Endothelial cell of umbilical vein (primary cell): ENCODE results near the gene ALOX12. TPM values are rescaled to one million over a fixed set of nuclear protein-coding genes. Genes with fewer than 3 reads are reported as not detected.
A peak's percentile ranks its signal among the peaks of the same experiment; 100 is the strongest.

Experiments used
- BruUV-seq: library from RNA; stranded (reverse); fragments of 400-500 nt; replicated peaks from 2 replicates; lab custom pipeline; 2021; lab: Mats Ljungman, UMichigan
- CTCF ChIA-PET: fragments of 300-600, 350-600 bp; sonication (Branson Sonifier 250); formaldehyde crosslinking; loops from one replicate; lab custom pipeline; 2021; ENCODE audit warnings: antibody characterized with exemption, inconsistent platforms; lab: Charles Lee
- POLR2A ChIA-PET: fragments of 300-600, 350-600 bp; sonication (Branson Sonifier 250); formaldehyde crosslinking; loops from one replicate; lab custom pipeline; 2021; ENCODE audit warnings: antibody characterized with exemption, inconsistent platforms; lab: Charles Lee
- DNase-seq: peaks from one replicate; pipeline ENCODE4 v3.0.0-alpha.2; 2011; ENCODE audit warnings: low read depth, low spot score
- FAIRE-seq: peaks from 2 replicates; lab custom pipeline; 2011; peaks lifted over from hg19 to GRCh38; lab: Jason Lieb, UNC
- H2AFZ ChIP-seq: 2 replicates; pipeline ENCODE4 v1.6.0; 2012; ENCODE audit warnings: low read depth, low read length, control low read depth, inconsistent platforms
- H3K27ac ChIP-seq: 2 replicates; pipeline ENCODE4 v1.5.1; 2011; ENCODE audit warnings: low read depth, mild to moderate bottlenecking, control low read depth, low read length, moderate library complexity; ENCODE audit not compliant: insufficient read depth
- H3K27me3 ChIP-seq, 2 experiments: 2 replicates each; pipeline versions ENCODE4 v1.6.0 to v1.6.1; 2011; ENCODE audit warnings: low read length in 2 of 2, mixed read lengths in 1 of 2; ENCODE audit not compliant: control insufficient read depth in 2 of 2, insufficient read depth in 2 of 2
- H3K36me3 ChIP-seq, 2 experiments: 2 replicates in 1 of 2; 3 replicates in 1 of 2; pipeline ENCODE4 v1.5.1; 2011; ENCODE audit warnings: low read length in 2 of 2, mild to moderate bottlenecking in 1 of 2, moderate library complexity in 1 of 2; ENCODE audit not compliant: control insufficient read depth in 2 of 2, insufficient read depth in 2 of 2; ENCODE audit errors: extremely low read depth in 1 of 2
- H3K4me1 ChIP-seq: 3 replicates; pipeline ENCODE4 v1.5.1; 2011; ENCODE audit warnings: mild to moderate bottlenecking, low read length; ENCODE audit not compliant: control insufficient read depth, insufficient read depth; ENCODE audit errors: extremely low read depth
- H3K4me2 ChIP-seq: 2 replicates; pipeline ENCODE4 v1.6.1; 2011; ENCODE audit warnings: low read length, control low read depth, mixed read lengths; ENCODE audit not compliant: insufficient read depth
- H3K4me3 ChIP-seq, 3 experiments: fragments of 200-600 bp in 1 of 3; sonication (generic), shearing (Covaris generic) in 1 of 3; replicated peaks in 1 of 3; 2 replicates each; pipeline ENCODE4 v1.5.1; 2011 to 2016; ENCODE audit warnings: control low read depth in 3 of 3, low read length in 3 of 3, mild to moderate bottlenecking in 2 of 3, inconsistent platforms in 1 of 3, low read depth in 1 of 3, moderate library complexity in 1 of 3; ENCODE audit not compliant: insufficient read depth in 1 of 3
- H3K79me2 ChIP-seq: 2 replicates; pipeline ENCODE4 v1.6.0; 2012; ENCODE audit warnings: low read length, inconsistent platforms; ENCODE audit not compliant: control insufficient read depth, insufficient read depth
- H3K9ac ChIP-seq: replicated peaks from 2 replicates; pipeline ENCODE3; 2011; ENCODE audit warnings: low read length, control low read depth; ENCODE audit not compliant: insufficient read depth; ENCODE audit errors: extremely low read depth
- H3K9me1 ChIP-seq: replicated peaks from 3 replicates; pipeline ENCODE4 v1.6.0; 2011; ENCODE audit warnings: mild to moderate bottlenecking, low read length; ENCODE audit not compliant: control insufficient read depth, insufficient read depth; ENCODE audit errors: extremely low read depth
- H3K9me3 ChIP-seq: replicated peaks from 2 replicates; pipeline ENCODE4 v1.5.1; 2012; ENCODE audit warnings: low read length, inconsistent platforms; ENCODE audit not compliant: control insufficient read depth, insufficient read depth
- H4K20me1 ChIP-seq: replicated peaks from 2 replicates; pipeline ENCODE3; 2011; ENCODE audit warnings: mild to moderate bottlenecking, low read length; ENCODE audit not compliant: control insufficient read depth, insufficient read depth; ENCODE audit errors: extremely low read depth
- CTCF ChIP-seq, 2 donors: IDR thresholded peaks; 1 replicate in 1 of 2; 2 replicates in 1 of 2; pipeline ENCODE4 v1.5.1; 2011; ENCODE audit warnings: low read length in 2 of 2, mild to moderate bottlenecking in 2 of 2, moderate library complexity in 2 of 2, control low read depth in 1 of 2, inconsistent platforms in 1 of 2, low read depth in 1 of 2; ENCODE audit not compliant: insufficient read depth in 1 of 2; ENCODE audit errors: extremely low read depth in 1 of 2
- GATA2 ChIP-seq: IDR thresholded peaks from 2 replicates; pipeline ENCODE4 v1.7.0; 2011; ENCODE audit warnings: low read depth, mild to moderate bottlenecking, moderate library complexity, mixed read lengths, low read length; ENCODE audit not compliant: insufficient read length, insufficient read depth
- POLR2A ChIP-seq: IDR thresholded peaks from 2 replicates; pipeline ENCODE4 v1.6.1; 2012; ENCODE audit warnings: low read depth, mild to moderate bottlenecking, control low read depth, low read length
- dilution Hi-C: fragments of 300-500 bp; cut with MboI; formaldehyde crosslinking; loops from one replicate; pipeline ENCODE4 v1.15.0; 2019; ENCODE audit warnings: low sequenced_read_pairs; ENCODE audit not compliant: extremely low pct_ligation_motif_present
- intact Hi-C: fragments of 100-400 bp; cut with micrococcal nuclease; formaldehyde crosslinking; loops from one replicate; pipeline ENCODE4 v1.10.0; 2022
- polyA plus RNA-seq, 4 experiments: library from polyadenylated mRNA; depleted of rRNA in 3 of 4; stranded (reverse) in 3 of 4; unstranded in 1 of 4; fragments of >200 nt; gene quantifications; 2 replicates each; pipeline versions ENCODE4 v1.2.1 to v1.2.3, GENCODE V29; 2011 to 2012; ENCODE audit warnings: missing spikeins in 1 of 4
- total RNA-seq: library from RNA; stranded (reverse); gene quantifications from 2 replicates; pipeline ENCODE4 v1.2.3, GENCODE V29; 2021
- TF ChIP-seq, protein P1 (sequence below): IDR thresholded peaks from 2 replicates; pipeline ENCODE4 v1.6.1; 2011; ENCODE audit not compliant: insufficient read depth, insufficient read length

ALOX12 gene
- total and polyA plus RNA-seq, 2 donors (not counting 3 experiments of a cell fraction or from before 2014, with no cell fraction given): not detected

DNA sequence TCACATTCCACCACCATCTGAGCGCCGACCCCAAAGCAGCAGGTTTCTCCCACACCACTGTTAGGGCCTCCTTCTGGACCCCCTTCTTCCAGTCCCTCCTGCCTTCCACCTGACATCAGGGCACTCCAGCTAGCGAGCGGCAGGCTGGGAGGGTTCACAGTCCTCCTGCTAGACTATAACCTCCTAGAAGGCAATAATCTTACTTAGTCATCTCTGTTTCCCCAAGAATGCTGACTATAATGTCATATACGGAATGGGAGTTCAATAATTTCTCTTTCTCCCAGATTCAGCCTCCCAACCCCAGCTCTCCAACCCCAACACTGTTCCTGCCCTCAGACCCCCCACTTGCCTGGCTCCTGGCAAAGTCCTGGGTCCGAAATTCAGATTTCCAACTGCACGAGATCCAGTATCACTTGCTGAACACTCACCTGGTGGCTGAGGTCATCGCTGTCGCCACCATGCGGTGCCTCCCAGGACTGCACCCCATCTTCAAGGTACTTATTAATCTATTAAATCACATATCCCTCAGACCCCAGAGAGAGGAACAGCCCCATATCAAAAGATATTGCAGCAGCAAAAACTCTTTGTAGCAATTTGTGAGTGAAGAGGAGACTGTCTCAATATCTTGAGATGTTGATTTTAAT, 5.6 kb downstream of the ALOX12 start:
- ChIA-PET POLR2A (no interaction called here), CTCF (interaction anchor here (0.8 to 5.8 kb wide), 2 partner anchors 87 to 91 kb away, joined by 3 to 100 read pairs; no protein-coding TSS in a partner anchor)
- dilution Hi-C loops: no loop called here
- Histone ChIP-seq H3K9me3 (no peaks in the 10 kb centered on the region), H3K79me2 (no peaks in the 10 kb centered on the region), H3K9ac (no peak overlapping the region), H3K4me3 (no peak overlapping the region), H3K4me1 (no peaks in the 10 kb centered on the region), H3K4me2 (no peak overlapping the region), H3K27ac (no peak overlapping the region), H4K20me1 (peaks cover 2% of the 10 kb centered on the region), H2AFZ (no peak overlapping the region), H3K36me3 (peaks cover 16 to 24% of the 10 kb centered on the region in 2 experiments), H3K27me3 (no peaks in the 10 kb centered on the region), H3K9me1 (no peaks in the 10 kb centered on the region)
- intact Hi-C loops: no loop called here
- peak; percentile 59 for DNase-seq
- TF ChIP-seq, protein P1, sequence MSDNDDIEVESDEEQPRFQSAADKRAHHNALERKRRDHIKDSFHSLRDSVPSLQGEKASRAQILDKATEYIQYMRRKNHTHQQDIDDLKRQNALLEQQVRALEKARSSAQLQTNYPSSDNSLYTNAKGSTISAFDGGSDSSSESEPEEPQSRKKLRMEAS: no peak
- no peak for TF ChIP-seq GATA2
- no peak for TF ChIP-seq POLR2A
- peak; percentile 55 to 70 for TF ChIP-seq CTCF (IDR thresholded peaks at IDR 0.05; ENCODE audit: extremely low read depth in 1 of 2, insufficient read depth in 1 of 2, low read depth in 1 of 2, low read length in 2 of 2)
- peak; percentile 59 for FAIRE-seq
- BruUV-seq: no TSS peak
